T-helper 1 cell treated with Interleukin-12 subunit alpha and Interleukin-12 subunit beta and Interleukin-4 antibody, amounts not matched to agents 30 ng/mL and 1 ng/mL, for 36 hours (primary cell): ENCODE results near the gene B3GLCT. TPM values are rescaled to one million over a fixed set of nuclear protein-coding genes. Genes with fewer than 3 reads are reported as not detected.

ENCODE experiments used
- intact Hi-C: fragments of 100-400 bp; cut with micrococcal nuclease; formaldehyde crosslinking; loops from one replicate; pipeline ENCODE4 v1.15.1; 2024
- total RNA-seq: library from RNA; stranded (reverse); gene quantifications from 2 replicates; pipeline ENCODE4 v1.2.3, GENCODE V29; 2022

The B3GLCT gene
- total RNA-seq, 1 donor from 2014 or later: 4.8 TPM

GRCh38 chr13:31221057-31221456 is 21.3 kb downstream of the B3GLCT start:
- intact Hi-C loops: no loop called here

- intact Hi-C loops: no loop called here
These were observed 23.4 kb downstream of the B3GLCT start for GRCh38 chr13:31223215-31223614.

- intact Hi-C loops: no loop called here
These were observed 23.9 kb downstream of the B3GLCT start for GRCh38 chr13:31223640-31224039.

GRCh38 chr13:31224174-31224669 is 24.4 kb downstream of the B3GLCT start:
- intact Hi-C loops: no loop called here

GRCh38 chr13:31224963-31225559 is 25.3 kb downstream of the B3GLCT start:
- intact Hi-C loops: no loop called here

GRCh38 chr13:31225998-31226675 is 26.4 kb downstream of the B3GLCT start:
- intact Hi-C loops: no loop called here

- intact Hi-C loops: no loop called here
These were observed 27.3 kb downstream of the B3GLCT start for GRCh38 chr13:31227063-31227462.

GRCh38 chr13:31227870-31228269 is 28.1 kb downstream of the B3GLCT start:
- intact Hi-C loops: no loop called here

- intact Hi-C loops: no loop called here
These were observed 35.0 kb downstream of the B3GLCT start for GRCh38 chr13:31234729-31235128.

- intact Hi-C loops: loop anchor here (1.0 kb wide), 2 partner anchors 188 to 506 kb away; no protein-coding TSS in a partner anchor
These were observed 36.5 kb downstream of the B3GLCT start for GRCh38 chr13:31236211-31236786.

- intact Hi-C loops: no loop called here
These were observed 41.1 kb downstream of the B3GLCT start for GRCh38 chr13:31240921-31241320.

- intact Hi-C loops: no loop called here
These were observed 42.6 kb downstream of the B3GLCT start for GRCh38 chr13:31242367-31242766.

- intact Hi-C loops: no loop called here
These were observed 43.1 kb downstream of the B3GLCT start for GRCh38 chr13:31242916-31243315.

- intact Hi-C loops: no loop called here
These were observed 46.0 kb downstream of the B3GLCT start for GRCh38 chr13:31245598-31246373.

- intact Hi-C loops: no loop called here
These were observed 47.1 kb downstream of the B3GLCT start for GRCh38 chr13:31246918-31247317.

GRCh38 chr13:31248361-31248760 is 48.6 kb downstream of the B3GLCT start:
- intact Hi-C loops: no loop called here

- intact Hi-C loops: no loop called here
These were observed 49.3 kb downstream of the B3GLCT start for GRCh38 chr13:31248965-31249539.

- intact Hi-C loops: no loop called here
These were observed 50.7 kb downstream of the B3GLCT start for GRCh38 chr13:31250435-31250834.

GRCh38 chr13:31261241-31261640 is 61.5 kb downstream of the B3GLCT start:
- intact Hi-C loops: no loop called here

GRCh38 chr13:31263346-31263745 is 63.6 kb downstream of the B3GLCT start:
- intact Hi-C loops: no loop called here

- intact Hi-C loops: no loop called here
These were observed 64.4 kb downstream of the B3GLCT start for GRCh38 chr13:31264151-31264550.
